ENCODE results near the gene RASGRF2.
A peak's percentile ranks its signal among the peaks of the same experiment; 100 is the strongest.

The RASGRF2 gene

DNA sequence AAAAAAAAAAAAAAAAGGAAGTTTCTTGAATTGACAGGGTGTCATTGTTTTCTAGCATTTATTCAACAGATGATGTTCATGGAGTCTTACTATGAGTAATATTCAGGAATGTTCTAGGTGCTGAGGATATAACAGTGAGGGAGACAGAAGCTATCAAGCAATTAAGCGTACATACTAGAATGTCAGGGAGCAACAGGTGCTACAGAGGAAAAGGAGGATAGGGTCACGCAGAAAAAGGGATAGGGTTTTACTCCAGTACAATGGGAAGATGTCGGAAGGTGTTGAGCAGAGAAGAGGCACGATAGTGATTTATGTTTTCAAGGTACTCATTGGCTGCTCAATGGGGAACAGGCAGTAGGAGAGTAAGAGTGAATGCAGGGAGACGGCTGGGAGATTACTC, 6.6 kb upstream of the RASGRF2 start:
- no peak for DNase-seq (ENCODE audit: low read depth in 3 of 3, low spot score in 1 of 3)

DNA sequence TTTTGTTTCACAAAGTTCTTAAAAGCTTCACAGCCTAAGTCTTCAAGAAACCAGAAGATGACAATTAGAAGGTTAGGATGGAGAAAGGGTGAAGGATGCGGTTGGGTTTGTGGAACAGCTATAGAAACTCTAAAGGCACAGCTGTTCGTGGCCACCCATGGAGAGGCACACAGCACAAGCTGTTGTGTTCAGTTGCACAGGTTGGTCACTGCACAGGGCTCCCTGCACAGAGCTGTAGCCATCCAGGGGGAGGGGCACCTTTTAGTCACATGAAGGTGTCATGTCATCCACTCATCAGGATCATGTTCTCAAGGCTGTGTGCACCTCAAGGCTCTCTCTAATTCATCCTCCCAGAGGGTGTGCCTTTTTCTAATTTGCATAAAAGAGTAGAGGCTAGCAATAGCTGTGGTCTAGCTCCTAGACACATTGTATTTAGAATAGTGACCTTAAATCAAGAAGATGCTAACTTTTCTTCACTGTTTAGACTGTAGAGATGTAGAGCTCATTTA, 5.0 kb upstream of the RASGRF2 start:
- no peak for DNase-seq (ENCODE audit: low read depth in 3 of 3, low spot score in 1 of 3)

DNA sequence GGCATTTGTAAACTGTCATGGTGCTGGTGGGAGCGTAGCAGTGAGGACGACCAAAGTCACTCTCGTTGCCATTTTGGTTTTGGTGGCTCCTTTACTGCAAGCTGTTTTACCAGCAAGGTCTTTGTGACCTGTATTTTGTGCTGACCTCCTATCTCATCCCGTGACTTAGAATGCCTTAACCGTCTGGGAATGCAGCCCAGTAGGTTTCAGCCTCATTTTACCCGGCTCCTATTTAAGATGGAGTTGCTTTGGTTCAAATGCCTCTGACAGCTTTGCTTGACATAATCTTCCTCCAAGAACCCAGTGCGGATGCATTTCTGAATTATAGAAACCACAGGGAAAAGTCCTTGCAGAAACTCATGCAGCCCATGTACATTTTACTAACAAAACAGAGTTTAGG, 3.9 kb upstream of the RASGRF2 start:
- DNase-seq (ENCODE audit: low read depth in 3 of 3, low spot score in 1 of 3) = no peak

DNA sequence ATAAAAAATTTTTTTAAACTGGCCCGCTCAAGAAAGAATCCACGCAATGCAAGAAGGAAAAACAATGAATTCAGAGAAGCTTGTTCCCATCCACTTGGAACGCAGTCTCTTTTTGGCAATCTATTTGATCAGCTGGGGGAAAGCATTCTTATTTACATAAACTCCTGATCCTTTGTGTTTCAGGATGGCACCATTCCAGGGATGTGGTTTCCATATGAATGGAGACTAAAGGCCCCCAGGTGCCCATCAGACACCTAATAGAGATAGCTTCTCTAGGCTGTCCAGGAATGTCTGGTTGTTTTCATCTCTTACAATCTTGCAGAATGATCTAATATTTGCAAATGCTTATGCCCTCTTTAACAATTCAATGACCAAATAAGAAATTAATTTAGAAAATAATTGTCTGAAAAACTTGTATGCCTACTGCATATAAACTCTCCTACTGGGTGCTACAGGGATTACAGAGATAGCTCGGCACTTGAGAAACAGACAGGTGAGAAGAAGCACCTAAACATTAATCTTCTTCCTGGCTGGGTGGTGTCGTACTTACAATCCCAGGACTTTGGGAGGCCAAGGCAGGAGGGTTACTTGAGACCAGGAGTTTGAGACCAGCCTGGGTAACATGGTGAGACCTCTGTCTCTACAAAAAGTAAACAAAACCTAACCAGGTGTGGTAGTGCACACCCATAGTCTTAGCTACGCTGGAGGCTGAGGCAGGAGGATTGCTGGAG, 3.0 kb upstream of the RASGRF2 start:
- DNase-seq (ENCODE audit: low read depth in 3 of 3, low spot score in 1 of 3) = no peak

DNA sequence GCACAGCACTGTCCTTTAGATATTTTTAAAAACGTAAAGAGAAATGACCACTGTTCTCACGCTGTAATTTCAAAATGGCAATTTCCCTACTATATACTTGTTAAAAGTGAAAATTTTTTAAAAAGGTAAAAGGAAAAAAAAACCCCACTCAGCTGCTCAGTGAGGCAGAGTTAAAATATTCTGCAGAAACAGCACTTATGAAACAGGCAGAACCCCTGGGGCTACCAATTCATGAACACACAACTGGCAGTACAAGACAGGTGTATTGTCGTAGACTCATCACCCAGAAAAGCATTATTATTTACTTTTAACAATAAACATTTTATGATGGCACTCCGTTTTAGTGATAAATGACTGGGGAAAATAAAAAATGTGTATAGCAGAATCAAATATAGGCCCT, 1.5 kb upstream of the RASGRF2 start:
- DNase-seq (ENCODE audit: low read depth in 3 of 3, low spot score in 1 of 3) = no peak

DNA sequence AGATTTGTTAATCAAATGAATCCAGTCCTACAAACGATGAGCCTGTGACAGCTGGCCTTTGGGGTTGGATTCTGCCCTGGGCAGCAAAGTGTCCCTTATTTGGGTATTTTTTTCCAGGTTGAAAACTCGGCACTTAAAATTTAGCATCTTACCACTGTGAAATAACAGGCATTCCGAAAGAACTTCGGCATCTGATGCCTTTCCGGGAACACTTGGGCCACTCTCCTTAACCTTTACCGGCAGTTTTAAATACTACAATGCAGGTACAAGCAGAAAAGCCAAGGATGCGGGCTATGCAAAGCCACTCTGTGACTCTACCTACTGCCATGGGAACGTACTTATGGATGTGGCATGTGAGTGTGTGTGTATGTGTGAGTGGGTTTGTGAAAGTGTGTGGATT, 1.0 kb upstream of the RASGRF2 start:
- DNase-seq (ENCODE audit: low read depth in 3 of 3, low spot score in 1 of 3) = no peak

DNA sequence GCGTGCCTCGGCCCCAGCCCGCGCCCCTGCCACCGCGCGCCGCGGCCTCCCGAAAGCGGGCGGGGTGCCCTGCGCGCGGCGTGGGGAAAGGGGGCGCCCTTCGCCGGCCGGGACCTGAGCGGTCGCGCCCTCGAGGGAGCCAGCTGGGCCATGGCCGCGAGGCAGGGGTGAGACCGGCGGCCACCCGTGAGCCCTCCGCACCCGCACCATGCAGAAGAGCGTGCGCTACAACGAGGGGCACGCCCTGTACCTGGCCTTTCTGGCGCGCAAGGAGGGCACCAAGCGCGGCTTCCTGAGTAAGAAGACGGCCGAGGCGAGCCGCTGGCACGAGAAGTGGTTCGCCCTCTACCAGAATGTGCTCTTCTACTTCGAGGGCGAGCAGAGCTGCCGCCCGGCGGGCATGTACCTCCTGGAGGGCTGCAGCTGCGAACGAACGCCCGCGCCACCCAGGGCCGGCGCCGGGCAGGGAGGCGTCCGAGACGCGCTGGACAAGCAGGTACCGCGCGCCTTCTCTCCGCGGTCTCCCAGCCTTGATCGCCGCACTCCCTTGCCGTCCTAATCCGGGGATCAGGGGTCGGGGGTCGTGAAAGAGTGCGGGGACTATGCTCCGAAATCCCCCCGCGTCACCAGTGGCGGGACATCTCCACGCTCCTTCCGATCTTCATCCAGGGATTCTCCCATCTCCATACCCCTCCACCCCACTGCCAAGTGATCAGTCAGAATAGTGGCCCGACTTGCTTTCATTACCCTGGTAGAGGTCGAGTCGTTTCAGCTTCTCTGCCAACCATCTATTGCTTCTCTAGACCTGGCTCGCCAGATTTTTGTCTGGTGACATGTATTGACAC, 590 bp downstream of the RASGRF2 start:
- DNase-seq (ENCODE audit: low read depth in 3 of 3, low spot score in 1 of 3) = peak in 2 of 3 donors; percentile 21 to 30

DNA sequence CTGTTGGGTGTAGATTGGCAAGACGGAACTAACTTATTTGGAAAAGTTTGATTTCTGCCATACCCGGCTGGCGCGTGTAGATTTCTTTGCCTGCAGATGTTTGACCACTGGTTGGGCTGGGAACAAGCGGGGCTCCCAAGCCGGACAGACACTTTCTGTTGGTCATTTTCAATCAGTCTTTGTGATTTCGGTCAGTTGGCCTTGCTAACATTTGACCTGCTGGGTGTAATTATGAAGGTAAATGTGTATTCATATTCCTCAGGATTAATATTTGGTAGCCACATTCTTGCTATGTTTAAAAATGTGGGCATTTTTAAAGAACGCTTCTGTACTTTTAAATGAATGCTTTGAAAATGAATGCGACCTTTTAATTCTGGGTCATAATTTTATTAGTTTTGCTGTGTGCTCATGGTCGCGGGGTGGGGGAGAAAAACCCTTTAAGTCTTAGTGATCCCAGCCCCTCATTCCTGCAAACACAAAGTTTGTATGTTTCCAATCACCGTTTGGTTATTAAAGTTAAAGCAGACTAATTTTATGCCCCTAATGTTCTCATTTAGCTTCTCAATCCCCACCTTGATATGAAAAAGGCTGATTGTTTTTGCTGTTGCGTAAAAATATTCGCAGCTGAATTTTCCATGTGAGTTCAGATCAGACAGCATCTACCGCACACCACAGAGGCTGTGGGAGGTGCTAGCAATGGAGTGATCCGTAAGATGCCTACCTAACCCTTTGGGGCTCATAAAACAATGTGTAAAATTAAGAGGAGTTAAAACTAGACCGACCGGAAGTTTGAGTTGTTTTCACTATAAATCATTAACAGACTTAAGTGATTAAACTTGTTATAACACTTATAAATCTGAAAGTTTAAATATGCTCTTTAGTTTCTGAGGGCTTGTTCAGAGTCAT, 1.5 kb downstream of the RASGRF2 start:
- DNase-seq (ENCODE audit: low read depth in 3 of 3, low spot score in 1 of 3) = no peak

DNA sequence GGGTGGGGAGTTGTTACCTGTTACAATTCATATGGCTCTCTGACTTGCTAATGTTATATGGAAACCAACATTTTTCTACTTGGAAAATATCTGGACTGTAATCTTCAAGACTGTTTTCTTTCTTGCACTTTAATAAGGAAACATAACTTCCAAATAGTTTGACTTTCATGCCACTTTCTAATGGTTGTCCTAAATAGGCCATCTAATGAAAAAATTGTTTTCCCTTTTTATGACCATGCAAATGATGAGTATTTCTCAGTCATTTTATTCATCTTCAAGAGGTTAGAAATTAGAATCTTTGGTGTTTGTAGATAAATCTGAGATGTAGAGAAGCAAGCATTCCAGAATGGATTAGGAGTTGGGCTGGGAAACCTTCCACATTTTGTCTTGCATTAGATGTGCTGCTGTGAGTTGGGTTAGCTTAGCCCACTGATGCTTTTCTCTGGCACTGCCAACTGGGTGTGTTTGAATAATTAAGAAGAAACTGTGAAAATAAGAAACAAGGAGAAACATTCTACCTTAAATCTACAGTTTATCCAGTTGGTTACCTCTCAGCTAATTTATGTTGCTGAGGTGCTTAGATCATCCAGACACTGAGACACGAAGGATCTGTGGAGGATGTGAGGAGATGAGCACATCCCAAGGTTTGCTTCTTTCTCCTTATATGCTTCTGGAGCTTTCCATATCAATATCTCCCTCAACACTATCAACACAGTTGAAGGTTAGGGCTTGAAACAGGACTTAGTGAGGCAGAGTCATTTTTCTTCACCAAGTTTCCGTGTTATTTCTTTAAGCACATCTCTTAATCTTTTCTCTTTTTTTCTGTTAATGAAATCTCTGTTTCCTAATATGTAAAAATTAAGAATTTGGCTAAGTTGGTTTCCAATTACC, 2.7 kb downstream of the RASGRF2 start:
- DNase-seq (ENCODE audit: low read depth in 3 of 3, low spot score in 1 of 3) = no peak

DNA sequence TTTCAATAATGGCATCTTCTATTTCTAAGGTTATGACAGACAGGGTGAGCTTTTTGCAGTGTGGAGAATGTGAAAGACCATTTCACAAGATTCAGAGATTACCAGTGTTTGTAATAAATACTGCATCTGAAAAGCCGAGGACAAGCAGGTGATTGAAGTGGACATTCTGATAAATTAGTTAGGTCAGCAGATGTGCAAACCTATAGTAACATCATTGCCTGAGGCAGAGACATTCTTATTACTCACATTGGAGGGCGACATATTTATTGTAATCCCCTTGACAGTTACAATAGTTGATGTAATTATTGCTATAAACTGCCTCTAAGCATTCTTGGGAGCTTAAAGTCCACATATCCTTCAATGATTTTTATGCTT, 3.3 kb downstream of the RASGRF2 start:
- DNase-seq (ENCODE audit: low read depth in 3 of 3, low spot score in 1 of 3) = no peak

DNA sequence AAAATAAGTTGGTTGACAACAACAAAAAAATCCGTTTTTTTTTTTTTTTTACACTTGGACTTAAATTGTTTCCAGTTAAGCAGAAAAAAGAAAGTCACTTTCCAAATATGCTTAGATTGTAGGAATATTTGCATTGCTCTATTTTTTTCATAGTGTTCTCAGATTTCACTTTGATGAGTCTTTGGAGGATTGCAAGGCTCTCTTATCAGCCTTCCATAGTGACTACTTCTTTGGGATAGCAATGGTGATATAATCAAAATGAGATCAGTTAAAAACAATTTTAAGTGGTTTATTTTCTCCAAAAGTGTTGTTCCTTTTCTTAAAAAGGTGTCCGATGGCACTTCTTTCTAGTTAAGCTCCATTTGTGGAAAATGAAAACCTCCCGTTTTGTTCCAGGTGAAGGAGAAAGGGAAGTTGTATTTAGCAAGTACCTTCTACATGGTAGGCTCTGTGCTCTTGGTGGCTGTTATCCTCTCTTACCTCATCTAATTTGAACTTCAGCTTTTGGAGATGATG, 3.9 kb downstream of the RASGRF2 start:
- no peak for DNase-seq (ENCODE audit: low read depth in 3 of 3, low spot score in 1 of 3)

DNA sequence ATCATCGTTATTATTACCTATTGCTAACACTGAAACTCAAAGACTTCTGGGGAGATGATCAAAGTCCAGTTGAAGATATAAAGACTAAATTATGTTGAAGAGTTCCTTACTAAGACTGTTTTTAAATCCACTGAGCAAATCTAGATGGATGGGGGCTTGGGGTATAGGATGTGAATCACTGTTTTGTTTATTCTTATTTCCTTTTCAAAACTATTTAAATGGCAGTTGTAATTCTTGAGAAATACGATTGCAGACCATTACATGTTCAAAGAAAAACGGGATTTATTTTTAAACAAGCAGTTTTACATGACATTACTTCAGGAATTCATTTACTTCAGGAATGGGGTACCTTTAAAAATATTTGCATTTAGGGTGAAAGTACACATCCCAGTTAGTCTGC, 4.3 kb downstream of the RASGRF2 start:
- no peak for DNase-seq (ENCODE audit: low read depth in 3 of 3, low spot score in 1 of 3)

DNA sequence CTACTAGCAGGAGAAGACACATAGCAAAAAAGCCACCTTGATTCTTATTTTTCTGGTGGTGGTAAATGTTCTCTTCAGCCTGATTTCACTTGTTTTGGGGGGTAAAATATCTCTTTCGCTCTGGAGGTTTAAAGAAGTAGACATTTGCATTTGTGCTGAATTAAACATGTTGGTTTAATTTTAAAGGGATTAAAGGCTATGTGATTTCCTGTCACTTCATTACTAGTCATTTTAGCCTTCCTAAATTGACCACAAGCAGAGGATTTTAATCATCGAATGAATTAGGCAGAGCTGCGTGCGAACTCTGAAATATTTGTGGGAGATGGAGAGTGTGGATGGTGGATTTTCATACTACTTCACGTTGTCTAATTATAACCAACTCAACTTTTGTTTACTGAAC, 4.8 kb downstream of the RASGRF2 start:
- DNase-seq (ENCODE audit: low read depth in 3 of 3, low spot score in 1 of 3) = no peak

DNA sequence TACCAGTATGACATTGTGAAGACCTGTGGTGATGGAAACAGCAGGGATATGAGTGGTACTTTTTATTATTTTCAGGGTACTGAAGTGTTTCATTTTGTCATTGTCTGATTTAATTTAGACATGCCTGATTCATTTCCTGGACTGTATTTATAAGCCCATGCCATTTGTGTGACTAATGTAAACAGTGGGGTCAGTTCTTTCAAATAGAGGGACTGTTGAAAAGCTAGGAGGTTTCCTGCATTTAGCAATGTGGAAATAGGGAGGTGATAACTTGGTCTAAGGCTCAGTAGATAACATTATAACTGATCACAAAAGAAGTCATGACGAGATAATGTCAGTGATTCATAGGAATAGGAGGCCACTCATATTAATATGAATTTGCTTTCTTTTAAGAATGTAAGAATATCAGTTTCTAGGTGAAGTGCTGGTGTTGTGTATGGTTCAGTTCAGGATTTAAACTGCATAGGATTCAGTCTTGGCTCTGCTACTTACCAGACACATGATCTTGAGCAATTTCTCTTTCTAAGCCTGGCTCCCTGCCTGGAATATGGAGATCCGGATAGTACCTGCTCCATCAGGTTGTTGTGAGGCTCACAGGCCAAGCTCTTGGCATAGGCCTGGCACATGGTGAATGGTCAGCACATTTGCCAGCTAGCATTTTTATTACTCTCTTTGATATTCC, 7.5 kb downstream of the RASGRF2 start:
- no peak for DNase-seq (ENCODE audit: low read depth in 3 of 3, low spot score in 1 of 3)

DNA sequence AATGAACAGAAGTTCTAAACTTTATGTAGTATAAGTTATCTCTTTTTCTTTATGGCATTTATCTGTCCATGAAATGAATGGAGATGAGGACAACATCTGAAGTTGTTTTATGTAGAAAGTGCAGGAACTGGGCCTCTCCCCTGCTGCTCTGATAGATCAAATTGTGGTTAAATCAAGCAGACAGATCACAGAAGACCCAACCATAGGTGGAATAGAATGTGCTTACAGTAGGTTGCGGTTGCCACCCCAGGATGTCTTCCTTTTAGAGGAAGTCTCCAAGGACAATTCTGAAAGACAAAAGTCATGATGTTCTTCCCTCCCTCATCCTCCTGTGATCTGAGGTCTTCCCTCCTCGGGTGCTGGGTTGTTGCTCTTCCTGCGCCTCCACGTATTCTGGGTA, 12.9 kb downstream of the RASGRF2 start:
- DNase-seq (ENCODE audit: low read depth in 3 of 3, low spot score in 1 of 3) = no peak

DNA sequence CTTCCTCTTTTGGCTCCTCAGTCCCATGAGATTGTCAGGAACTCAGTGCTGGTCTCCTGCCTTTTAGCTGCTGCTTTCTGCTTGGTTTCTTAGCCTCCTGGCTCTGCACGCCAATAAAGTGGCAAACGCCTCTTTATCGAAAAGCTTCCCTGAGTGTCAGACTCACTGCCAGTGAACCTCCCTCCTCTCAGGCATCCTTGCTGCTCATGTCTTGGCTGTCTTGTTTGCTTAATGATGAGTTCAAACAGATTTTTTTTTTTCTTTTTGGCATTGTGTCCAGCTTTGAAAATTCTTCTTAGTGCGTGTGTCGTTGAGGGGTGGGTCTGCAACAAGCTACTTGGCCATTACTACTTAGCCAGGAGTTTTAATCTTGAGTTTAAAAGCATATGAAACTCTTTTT, 14.9 kb downstream of the RASGRF2 start:
- DNase-seq (ENCODE audit: low read depth in 3 of 3, low spot score in 1 of 3) = no peak

DNA sequence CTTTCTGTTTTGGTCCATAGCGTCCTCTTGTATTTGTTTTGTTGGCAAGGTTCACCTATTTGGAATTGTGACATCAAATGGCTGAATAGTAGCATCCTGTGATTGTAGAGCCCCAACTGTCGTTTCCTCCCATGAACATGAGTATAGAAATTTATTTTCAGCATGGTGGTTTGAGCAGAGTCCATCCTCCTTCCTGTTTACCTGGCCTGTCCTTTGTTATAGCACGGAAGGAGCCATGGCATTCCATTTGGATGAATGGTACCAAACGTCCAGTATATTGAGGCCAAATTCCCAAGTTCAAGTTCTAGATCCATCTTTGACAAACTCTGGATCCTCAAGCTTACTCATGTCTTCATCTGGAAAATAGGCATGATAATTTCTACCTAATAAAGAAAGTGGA, 16.8 kb downstream of the RASGRF2 start:
- DNase-seq (ENCODE audit: low read depth in 3 of 3, low spot score in 1 of 3) = no peak

DNA sequence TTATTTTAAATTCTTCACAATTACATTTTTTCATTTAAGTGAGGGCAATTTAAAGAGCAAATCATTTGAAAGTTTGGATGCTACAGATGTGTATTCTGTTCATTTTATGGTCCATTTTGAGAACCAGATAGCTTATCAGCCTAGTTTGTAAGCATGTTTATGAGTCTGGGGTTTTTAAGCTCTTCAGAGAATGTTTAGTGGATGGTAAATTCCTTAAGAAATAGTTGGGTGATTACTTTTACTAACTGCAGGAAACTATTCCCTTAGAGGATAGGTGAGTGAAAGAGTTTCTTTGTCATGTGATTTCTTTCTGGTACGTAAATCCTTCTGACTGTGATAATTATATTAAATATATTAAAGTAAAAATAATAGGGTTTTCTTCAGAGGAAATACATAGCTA, 17.6 kb downstream of the RASGRF2 start:
- no peak for DNase-seq (ENCODE audit: low read depth in 3 of 3, low spot score in 1 of 3)

DNA sequence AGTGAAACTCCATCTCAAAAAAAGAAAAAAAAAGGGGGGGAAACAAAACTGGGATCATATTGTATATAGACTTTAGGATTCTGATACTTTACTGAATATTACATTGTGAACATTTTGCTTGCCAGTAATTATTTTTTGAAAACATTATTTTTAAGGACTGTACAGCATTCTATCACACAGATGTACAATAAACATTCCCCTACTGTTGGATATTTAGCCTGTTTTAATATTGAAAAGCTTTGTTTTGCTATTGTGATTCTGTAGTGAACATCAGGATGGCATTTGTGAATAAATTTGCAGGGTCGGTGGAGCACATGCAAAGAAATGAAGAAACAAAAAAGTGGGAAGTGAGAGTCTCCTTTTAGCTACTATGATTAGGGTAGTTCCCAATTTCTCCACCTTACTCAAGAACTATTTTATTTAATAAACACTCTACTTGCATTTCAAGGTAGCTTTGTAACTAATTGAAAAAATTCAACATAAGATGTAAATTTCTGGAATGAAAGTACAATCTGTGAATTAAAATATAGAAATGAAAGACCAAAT, 18.7 kb downstream of the RASGRF2 start:
- no peak for DNase-seq (ENCODE audit: low read depth in 3 of 3, low spot score in 1 of 3)
